Left forelimb (tissue), 1 donor: ENCODE results near the gene DAPK2.

ENCODE experiments used
- DNase-seq: peaks from one replicate; pipeline ENCODE4 v3.0.0-alpha.2; 2018; ENCODE audit warnings: low spot score

Gene DAPK2

DNA sequence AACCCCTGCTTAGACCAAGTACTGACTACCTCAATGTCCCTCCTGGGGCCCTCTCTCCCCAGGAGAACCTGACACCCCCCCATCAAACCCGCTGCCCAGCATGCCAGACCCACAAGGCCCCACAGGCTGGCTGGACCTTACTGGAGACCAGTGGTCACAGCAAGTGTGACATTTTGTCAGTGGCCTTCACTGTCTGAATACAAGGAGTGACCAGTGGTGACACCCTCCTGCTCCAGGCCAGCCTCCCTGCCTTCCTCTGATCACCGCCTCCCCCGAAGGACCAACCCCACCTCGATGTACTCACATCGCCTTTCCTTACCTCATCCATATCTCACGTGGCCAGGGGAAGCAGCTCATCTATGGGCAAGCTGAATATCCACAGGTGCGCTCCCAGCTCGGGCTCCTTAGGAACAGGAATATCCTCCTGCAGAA lies 150.5 kb downstream of the DAPK2 start:
- DNase-seq, result no peak

GRCh38 chr15:63895194-63895593 lies 151.1 kb downstream of the DAPK2 start:
- no peak for DNase-seq

DNA sequence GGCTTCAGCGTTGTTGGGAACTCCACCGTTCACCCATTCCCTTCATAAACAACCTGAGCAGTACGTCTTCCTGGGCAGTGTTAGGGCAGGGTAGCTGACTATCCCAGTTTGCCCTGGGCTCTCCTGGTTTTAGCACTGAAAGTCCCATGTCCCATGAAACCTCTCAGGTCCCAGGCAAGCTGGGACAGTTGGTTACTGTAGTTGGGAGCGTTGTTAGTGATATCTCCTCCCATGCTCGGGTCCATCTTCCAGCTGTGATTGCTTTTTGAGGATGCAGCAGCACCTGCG lies 151.7 kb downstream of the DAPK2 start:
- no peak for DNase-seq

DNA sequence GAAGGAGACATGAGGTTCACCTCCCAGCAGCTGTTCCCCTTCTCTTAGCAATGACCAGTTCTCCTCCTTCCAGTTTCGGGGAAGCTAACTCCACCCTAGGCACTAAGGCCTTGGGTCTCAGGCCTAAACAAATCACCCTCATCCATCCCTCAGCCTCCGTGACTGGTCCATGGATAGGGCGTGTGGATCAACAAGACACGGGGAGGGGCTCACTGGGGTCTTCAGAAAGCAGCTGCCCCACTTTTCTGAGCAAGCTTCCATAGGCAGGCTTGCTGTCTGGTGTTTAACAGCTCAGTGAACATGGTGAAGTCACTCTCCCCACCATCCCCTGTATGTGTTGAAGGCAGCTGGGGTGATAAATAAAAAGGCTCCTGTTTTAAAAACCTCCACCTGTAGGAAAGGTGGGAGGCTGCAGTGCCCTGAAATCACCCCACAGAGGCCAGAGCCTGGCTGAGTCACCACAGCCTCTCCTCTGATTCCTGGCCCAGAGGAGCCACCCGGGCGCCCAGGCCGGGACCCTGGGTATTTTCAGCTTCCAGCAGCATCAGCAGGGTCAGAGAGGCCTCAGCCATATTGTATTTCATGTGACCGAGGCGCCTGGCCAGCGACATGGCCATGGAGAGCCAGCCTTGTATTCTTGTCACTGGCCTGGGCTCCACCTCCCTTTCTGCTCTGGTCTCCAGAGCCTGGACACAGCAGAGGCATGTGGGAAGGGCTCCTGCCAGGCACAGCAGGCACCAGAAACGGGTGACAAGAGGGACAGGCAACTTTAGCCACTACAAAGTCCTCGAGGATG lies 152.2 kb downstream of the DAPK2 start:
- no peak for DNase-seq

- no peak for DNase-seq
These were observed 153.4 kb downstream of the DAPK2 start for GRCh38 chr15:63892794-63893441.

GRCh38 chr15:63891768-63892133 lies 154.5 kb downstream of the DAPK2 start:
- DNase-seq, result no peak

DNA sequence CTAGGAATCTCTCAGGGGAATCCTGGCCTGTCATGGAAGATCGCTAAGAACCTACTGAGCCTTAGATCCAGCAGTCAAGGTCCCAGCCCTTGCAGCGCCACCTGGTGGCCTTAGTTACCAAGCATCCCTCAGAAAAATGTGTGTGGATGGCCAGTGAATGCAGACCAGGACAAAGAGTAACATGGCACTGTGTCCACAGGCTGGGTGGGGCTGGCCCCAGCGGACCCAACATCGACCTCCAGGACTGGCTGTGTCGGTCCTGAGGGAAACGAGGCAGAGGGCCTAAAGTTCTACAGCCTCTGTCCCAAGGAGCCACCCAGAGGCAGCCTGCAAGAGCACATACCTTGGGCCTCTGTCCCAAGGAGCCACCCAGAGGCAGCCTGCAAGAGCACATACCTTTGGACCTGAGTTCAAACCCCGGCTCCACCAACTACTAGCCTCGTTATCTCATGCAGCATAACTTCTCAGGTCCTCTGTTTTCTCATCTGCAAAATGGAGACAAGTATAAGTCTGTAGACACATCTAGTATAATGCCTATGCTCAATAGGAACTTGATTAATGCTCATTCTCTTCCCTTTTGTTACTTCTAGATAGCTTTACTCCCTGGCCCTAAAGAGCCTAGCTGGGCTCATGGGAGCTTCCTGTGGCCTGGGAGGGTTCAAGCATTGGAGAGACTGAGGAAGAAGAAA lies 155.1 kb downstream of the DAPK2 start:
- DNase-seq, result no peak

- DNase-seq, result no peak
These were observed 155.7 kb downstream of the DAPK2 start for GRCh38 chr15:63890617-63891016.

- DNase-seq, result no peak
These were observed 156.5 kb downstream of the DAPK2 start for GRCh38 chr15:63889831-63890230.

DNA sequence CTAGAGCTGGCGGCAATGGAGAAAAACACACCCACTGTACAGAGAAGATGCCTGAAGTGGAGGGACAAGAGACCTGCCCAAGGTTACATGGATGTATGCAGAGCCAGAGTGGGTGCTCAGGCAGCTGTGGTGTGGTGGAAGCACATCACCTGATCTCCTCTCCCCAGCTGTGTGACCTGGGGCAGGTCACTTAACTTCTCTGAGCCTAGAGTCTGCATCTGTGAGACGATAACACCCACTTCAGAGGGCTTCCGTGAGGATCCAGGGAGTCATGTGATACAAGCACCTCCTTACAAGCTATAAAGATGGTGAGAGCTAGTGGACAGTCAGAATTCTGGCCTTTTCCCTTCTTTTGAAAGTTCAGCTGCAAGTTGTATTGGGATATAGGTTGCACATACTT lies 157.5 kb downstream of the DAPK2 start:
- DNase-seq, result no peak

GRCh38 chr15:63888146-63888545 lies 158.1 kb downstream of the DAPK2 start:
- DNase-seq, result no peak

DNA sequence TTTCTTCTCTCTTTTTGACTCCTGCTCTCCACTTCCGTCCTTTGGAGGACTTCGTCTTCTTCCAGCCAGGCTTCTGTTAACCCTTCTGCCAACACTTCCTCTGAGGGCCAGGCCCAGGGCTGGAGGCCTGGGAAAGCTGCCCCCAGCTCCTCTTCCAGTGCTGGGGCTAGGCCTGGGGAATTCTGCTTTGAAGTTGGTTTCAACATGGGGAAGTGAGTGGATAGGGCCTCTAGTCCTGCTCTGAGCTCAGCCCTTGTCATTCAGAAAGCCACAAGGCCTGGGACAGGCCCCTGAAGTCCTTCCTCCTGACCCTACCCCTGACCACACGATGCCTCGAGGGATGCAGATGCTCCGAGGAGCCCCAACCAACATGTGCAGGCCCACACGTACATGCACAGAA lies 158.7 kb downstream of the DAPK2 start:
- DNase-seq, result no peak

GRCh38 chr15:63884953-63885352 lies 161.3 kb downstream of the DAPK2 start:
- DNase-seq, result no peak

DNA sequence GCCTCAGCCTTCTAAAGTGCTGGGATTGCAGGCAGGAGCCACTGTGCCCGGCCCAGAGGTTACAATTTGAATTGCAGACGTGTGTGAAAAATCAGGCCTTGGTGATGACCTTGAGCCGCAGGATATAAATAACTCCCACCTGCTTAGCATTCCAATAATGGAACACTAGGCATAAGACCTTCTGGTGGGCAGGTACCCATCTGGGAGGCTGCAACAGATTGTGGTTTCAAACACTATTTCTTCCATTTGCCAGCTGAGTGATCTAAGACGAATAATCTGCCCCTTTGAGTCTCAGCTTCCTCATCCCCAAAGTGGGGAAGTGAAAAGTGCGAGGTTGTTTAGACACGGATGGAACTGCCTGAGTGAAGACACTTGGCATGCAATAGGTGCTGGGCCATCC lies 164.9 kb downstream of the DAPK2 start:
- DNase-seq, result no peak

DNA sequence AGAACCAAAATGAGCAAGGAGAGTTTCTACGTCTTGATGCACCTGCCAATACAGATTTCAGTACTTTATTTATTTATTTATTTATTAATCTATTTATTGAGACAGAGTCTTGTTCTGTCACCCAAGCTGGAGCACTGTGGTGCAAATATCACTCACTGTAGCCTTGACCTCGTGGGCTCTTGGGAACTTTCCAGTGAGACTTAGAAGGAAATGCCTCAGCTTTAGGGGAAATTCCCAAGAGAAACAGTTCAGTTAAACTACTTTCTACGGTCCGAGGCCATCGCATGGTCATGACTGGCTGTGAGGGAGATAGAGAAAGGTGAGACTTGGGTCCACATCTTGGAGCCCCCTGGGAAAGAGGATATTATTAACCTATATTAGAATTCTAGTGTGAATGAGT lies 165.5 kb downstream of the DAPK2 start:
- no peak for DNase-seq

GRCh38 chr15:63879995-63880394 lies 166.3 kb downstream of the DAPK2 start:
- DNase-seq, result no peak

GRCh38 chr15:63879211-63879610 lies 167.1 kb downstream of the DAPK2 start:
- DNase-seq, result no peak

GRCh38 chr15:63877713-63878271 lies 168.5 kb downstream of the DAPK2 start:
- DNase-seq, result no peak

DNA sequence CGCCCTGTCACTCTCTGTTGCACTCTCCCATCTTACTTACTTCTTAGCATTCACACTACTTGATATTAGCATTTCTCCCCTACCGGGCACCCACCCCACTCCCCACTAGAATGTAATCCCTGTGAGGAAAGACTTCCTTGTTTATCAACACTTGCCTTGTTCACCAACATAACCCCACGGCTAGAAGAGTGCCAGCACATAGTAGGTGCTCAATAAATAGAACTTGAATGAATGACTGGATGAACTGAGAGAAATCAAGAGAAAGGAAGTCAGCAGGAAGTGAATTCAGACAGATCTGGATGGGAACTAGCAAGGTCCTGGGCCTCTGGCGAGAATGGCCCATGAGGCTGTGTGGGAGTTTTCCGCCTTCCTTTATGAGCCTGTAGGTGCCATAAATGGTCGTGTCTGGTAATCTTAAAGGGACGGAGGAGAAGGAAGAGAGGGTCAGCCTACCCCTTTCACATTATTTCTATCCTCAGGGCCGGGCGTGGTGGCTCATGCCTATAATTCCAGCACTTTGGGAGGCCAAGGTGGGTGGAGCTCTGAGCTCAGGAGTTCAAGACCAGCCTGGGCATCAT lies 170.1 kb downstream of the DAPK2 start:
- DNase-seq, result no peak

GRCh38 chr15:63874616-63875015 lies 171.7 kb downstream of the DAPK2 start:
- DNase-seq, result no peak

- DNase-seq, result no peak
These were observed 173.3 kb downstream of the DAPK2 start for GRCh38 chr15:63872759-63873510.
